Measurements from ENCODE around the gene SPEM3.
A peak's percentile ranks its signal among the peaks of the same experiment; 100 is the strongest.

SPEM3 gene

GRCh38 chr17:7428557-7428956 is at the start of gene SPEM3:
TSS of gene SPEM3 (plus strand) at chr17:7428857. CDS start at chr17:7428903, 46 bp downstream.
- DNase-seq: no peak

- no peak for DNase-seq
Measured at GRCh38 chr17:7379134-7379533, 49.5 kb upstream of the SPEM3 start.

- DNase-seq: no peak
Measured at GRCh38 chr17:7380321-7380720, 48.3 kb upstream of the SPEM3 start.

GRCh38 chr17:7380855-7381683 is 47.6 kb upstream of the SPEM3 start, which contains the start of gene TNK1:
TSS of gene TNK1 (plus strand) at chr17:7381089. CDS start at chr17:7382927, 1,838 bp downstream.
- peak; percentile 32 for DNase-seq

- no peak for DNase-seq
Measured at GRCh38 chr17:7382901-7383300, 45.8 kb upstream of the SPEM3 start.

- no peak for DNase-seq
Measured at GRCh38 chr17:7383371-7383741, 45.3 kb upstream of the SPEM3 start.

- peak; percentile 84 for DNase-seq
Measured at GRCh38 chr17:7383742-7384488, 44.7 kb upstream of the SPEM3 start.

GRCh38 chr17:7384489-7385081 is 44.1 kb upstream of the SPEM3 start:
- DNase-seq: no peak

DNA sequence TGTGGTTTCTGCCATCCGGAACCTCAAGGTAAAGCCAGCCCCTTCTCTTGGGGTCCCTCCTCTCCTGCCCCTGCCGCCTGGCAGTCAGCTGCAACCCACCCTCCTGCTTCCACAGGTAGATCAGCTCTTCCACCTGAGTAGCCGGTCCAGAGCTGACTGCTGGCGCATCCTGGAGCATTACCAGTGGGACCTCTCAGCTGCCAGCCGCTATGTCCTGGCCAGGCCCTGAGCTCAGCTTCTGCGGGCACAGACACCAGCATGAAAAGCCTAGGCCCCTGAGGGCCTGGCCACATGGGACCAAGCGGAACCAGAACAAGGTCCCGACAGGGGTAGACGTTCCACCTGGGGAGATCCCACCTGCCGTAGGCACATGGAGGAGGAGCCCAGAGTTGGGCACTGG is 39.8 kb upstream of the SPEM3 start:
- no peak for DNase-seq

DNA sequence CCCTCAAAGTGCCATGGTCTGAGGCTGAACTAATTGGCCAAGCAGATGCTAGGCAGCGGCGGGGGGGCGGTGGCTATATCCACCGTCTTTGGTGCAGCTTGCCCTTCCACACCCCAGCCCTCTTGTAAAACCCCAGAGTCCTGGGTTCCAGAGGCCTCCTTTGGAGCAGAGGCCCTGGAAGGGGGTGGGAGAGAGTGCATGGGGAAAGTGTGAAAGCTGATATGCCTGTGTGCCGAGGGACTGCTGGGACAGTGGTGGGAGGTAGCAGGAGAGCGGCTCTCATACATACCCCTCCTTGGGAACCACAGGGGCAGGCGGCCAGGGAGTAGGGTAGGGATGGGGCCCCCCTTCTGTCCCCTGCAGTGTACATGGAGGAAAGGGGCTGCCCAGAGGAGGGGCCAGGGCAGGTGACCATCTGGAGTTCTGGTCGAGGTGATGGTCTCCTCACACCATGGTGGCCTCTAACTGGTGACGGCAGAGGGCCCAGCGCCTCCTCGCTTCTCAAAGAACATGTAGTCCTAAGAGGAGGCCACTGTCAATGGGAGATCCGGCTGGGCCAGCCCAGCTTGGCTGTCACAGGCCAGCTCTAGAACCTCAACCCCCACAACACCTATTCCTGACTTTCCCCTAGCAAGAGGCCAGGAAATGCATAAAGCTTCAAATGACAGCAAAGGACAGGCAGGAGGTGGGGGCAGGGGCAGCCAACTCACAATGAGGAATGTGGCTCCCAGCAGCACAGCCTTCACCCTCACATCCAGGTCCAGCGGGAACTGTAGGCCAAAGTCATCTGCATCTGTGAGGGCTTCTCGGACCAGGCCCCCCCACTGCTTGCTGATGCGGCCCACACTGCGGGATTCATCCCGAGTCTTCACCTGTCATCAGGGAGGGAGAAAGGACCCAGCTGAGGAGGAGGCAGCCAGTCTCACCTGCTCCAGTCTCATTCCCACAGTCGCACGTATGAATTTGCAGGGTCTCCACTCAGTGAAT is 38.4 kb upstream of the SPEM3 start:
- no peak for DNase-seq

DNA sequence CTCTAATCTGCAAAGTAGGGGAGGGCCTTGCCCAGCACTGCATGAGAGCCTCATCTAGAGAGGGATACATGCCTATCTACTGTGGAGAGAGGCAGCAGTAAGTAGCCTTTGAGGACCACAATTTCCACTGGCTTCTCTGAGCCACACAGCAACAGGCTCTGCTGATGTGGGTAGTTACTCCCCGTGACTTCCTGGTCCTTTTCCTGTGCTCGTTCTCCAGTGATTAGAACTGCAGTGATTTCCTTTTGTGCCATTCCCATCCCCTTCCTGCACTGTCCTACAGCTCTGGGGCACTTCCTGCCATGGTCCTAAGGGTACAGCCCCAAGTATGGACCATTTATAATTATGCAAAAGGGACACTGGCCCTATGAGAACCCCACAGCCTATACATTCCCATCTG is 37.4 kb upstream of the SPEM3 start:
- DNase-seq: no peak

DNA sequence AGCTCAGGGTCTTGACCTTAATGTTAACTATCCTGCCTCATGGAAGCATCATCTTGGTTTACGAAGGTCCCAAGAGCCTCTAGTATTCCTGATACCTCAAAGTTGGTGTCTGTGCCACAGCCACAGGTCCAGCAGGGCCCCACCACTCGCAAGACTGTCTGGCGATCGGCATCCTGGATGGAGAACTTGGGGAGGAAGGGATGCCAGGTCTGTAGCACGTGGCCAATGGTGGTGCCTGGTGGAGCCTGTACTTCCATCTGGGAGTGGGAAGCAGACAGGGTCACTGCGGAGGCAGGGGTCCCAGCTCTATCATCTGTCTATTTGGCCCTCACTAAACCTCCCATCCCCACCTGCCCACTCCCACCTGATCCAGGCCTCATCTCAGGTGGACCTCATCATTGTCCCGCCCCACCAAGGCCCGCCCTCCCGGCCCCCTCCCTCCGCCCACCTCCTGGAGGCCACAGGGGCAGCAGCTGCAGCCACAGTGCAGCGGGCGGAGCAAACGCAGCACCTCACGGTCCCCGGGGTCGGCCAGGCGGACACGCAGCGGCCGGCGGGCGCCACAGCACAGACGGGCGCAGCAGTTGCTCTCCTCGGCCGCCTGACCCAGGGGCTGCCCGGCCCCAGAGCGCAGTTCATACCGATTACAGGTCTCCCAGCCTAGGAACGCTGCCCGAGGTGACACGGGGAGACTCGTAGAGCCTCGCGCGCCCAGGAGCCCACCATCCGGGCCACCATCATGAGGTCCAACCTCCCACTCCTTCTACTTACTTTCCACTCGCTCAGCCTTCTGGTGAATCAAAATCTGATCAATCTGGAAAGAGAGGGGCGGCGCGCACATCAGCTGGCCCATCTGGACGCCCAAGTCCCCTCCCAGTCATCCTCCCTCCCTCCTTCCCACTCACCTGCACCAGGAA is 35.7 kb upstream of the SPEM3 start:
- DNase-seq: no peak

DNA sequence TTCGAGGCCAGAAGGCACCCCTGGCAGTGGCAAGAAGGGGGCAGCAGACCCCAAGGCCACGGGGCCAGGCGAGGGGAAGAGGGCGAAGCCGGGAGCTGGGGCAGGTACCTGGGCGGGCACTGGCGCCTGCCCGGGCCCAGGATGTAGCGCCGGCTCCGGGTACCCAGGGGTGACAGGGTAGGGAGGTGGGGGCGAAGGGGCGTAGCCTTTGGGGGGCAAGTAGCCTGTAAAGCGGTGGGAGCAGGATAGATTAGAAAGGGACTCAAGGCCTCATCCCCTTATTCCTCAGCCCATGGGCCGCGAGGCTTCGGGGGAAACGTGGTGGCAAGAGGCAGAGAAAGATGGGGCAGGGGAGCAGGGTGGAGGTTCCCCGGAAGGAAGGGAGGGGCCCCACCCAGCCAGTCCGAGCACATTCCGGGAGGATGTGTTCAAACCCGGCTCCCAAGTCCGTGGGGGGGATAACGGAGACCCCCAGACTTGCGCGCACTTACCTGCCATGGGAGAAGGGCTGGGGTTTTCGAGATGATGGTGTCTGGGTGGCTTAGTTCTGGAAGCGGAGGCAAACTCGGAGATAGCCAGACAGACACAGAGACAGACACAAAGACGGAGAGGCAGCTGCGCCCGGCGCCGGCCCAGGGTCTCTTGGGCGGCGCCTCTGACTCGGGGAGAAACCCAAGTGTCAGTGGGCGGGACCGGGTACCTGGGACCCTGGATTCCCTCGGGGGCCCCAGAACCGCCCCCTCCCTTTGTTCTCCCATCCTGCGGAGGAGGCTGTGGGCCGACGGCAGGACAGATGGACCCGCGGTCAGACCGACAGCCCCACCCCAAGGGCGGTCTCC is 34.8 kb upstream of the SPEM3 start:
- peak; percentile 82 for DNase-seq

DNA sequence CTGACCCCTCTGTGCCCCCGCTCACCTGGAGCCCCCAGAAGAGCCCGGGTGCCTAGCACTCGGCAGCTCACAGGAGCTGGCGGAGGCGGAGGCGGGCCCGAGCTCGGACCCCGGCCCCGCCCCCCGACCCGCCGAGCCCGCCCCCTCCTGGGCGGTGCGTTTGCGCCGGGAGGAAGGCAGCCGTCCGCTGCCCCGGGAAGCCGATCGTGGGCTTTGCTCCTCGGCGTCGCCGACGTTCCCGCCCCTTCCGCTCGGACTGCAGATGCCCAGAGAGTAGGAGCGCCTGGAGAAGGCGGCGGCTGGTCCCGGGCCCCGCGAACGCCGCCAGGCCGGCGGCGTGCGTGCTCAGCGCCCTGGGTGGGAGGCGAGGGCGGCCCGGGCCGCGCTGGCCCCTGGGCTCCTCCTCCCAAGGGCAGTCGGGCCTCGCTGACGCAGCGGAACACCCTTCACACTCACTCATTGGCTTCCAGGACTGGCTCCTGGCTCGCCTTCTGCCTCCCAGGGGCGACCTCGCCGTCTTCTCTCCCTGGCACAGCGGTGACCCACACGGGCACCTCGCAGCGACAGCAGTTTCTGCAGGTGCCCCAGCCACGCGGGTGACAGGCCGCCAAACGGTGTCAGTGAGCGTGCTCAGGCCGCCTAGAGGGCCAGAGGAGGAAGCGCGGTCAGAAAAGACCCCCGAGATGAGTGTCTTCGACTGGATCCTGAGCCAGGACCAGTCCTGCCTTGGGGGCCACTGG is 34.0 kb upstream of the SPEM3 start, which contains the start of gene PLSCR3:
Gene PLSCR3, minus strand, starts transcription at position 74 of the 740 bp plus-strand sequence. CDS start 415 bp downstream, outside the sequence.
- peak; percentile 91 for DNase-seq

- DNase-seq: no peak
Measured at GRCh38 chr17:7396147-7396546, 32.5 kb upstream of the SPEM3 start.

- DNase-seq: no peak
Measured at GRCh38 chr17:7398612-7399011, 30.0 kb upstream of the SPEM3 start.

GRCh38 chr17:7403043-7403726 is 25.5 kb upstream of the SPEM3 start:
- DNase-seq: peak; percentile 87

DNA sequence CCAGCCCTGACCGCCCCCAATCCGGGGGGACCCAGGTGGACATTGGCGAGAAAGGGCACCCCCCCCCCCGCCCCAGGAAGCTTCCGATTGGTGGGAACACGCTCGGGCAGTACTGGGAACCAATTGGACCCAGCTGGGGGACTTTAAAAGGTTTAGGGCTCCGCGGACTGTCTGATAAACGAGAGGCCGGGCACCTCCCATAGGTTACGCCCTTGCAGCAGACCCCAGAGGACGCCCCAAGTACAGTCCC is 25.0 kb upstream of the SPEM3 start:
- DNase-seq: peak; percentile 95

All from NCI-H82 (cell line).